Measurements from ENCODE around the gene BANP.

DNA sequence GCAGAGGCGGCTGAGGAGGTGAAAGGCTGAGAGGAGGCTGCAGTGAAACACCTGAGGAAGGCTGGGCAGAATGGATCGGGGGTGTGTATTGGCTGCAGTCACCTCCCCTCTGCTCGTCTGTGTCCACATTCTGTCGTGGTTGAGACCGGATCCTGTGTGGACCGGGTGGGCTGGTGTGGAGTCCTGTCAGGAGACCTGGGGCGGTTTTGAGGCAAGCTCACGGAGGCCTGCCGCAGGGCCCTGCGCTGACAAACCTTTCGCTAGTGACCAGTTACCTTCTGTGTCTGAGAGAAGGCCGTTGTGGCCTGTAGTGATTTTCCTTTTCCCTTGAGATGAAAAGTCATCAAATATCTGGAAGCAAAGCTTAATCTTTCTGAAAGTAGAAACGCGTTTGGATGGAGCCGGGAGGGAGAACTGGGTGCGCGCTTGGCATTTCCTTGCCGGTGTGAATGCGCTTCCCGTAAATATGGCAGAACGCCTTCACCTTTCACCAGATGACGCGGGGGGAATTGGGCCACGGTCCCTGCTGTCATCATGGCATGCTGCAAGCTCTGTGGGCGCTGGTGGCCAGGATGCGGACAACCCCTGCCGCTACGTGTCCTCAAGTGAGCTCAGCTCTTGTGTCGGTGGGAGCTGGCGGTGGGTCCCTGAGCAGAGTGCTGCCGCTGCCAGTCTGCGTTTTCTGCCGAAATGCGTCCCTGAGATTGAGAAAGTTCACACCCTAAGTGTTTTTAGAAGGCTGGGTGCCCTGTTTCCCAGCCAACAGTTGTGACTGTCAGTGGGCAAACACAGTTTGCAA is 6.3 kb downstream of the BANP start:
- TF ChIP-seq POLR2AphosphoS5 (IDR thresholded peaks at IDR 0.05; ENCODE audit: low read depth, low read length) (no peak), POLR2A (IDR thresholded peaks at IDR 0.05; ENCODE audit: low read depth, low read length) (no peak), SPI1 (IDR thresholded peaks at IDR 0.05; ENCODE audit: low read depth, low read length) (no peak)
